Activated B cell treated with CpG ODN at 0.5 μM for 24 hours (primary cell): ENCODE data around the gene PPP1R9B. TPM values are rescaled to one million over a fixed set of nuclear protein-coding genes. Genes with fewer than 3 reads are reported as not detected.

Experiments
- ATAC-seq: fragments of 200-7000 bp; cut with Tn5 transposase; one replicate; pipeline ENCODE4 v1.10.0; 2021; ENCODE audit warnings: low read depth, mild to moderate bottlenecking, moderate library complexity
- CTCF ChIA-PET: fragments of 350-600 bp; sonication (Branson Sonifier 250); formaldehyde crosslinking; loops from one replicate; lab custom pipeline; 2021; ENCODE audit warnings: antibody characterized with exemption; lab: Charles Lee
- POLR2A ChIA-PET: fragments of 350-600 bp; sonication (Branson Sonifier 250); formaldehyde crosslinking; loops from one replicate; lab custom pipeline; 2021; ENCODE audit warnings: antibody characterized with exemption; lab: Charles Lee
- DNase-seq: peaks from one replicate; pipeline ENCODE4 v3.0.0; 2022
- H3K27ac Mint-ChIP-seq: one replicate; pipeline ENCODE4 v1.8.0; 2020; ENCODE audit warnings: mixed read lengths
- H3K27me3 Mint-ChIP-seq: one replicate; pipeline ENCODE4 v1.8.0; 2021; ENCODE audit warnings: mixed read lengths
- H3K36me3 Mint-ChIP-seq: one replicate; pipeline ENCODE4 v1.8.0; 2021; ENCODE audit warnings: low read depth, mixed read lengths
- H3K4me1 Mint-ChIP-seq: one replicate; pipeline ENCODE4 v1.8.0; 2021; ENCODE audit warnings: mixed read lengths
- H3K4me3 Mint-ChIP-seq: one replicate; pipeline ENCODE4 v1.8.0; 2020; ENCODE audit warnings: mild to moderate bottlenecking, mixed read lengths
- H3K9me3 Mint-ChIP-seq: one replicate; pipeline ENCODE4 v1.8.0; 2020; ENCODE audit warnings: mixed read lengths
- CTCF ChIP-seq: fragments of 200-600 bp; IDR thresholded peaks from one replicate; pipeline ENCODE4 v1.8.0; 2022; ENCODE audit warnings: antibody characterized with exemption, mild to moderate bottlenecking
- intact Hi-C: fragments of 100-400 bp; cut with micrococcal nuclease; formaldehyde crosslinking; loops from one replicate; pipeline ENCODE4 v1.15.1; 2024
- total RNA-seq: library from RNA; stranded (reverse); gene quantifications from 2 replicates; pipeline ENCODE4 v1.2.3, GENCODE V29; 2022

PPP1R9B gene
- total RNA-seq, 1 donor from 2014 or later: 313 TPM

- DNase-seq (no peak), ATAC-seq (no peak)
- Mint-ChIP-seq H3K4me3 (no peak overlapping the region), H3K9me3 (no peaks in the 10 kb centered on the region), H3K36me3 (peaks cover 1% of the 10 kb centered on the region), H3K27me3 (peaks cover 17% of the 10 kb centered on the region), H3K4me1 (peaks cover 49% of the 10 kb centered on the region), H3K27ac (no peak overlapping the region)
- no peak for TF ChIP-seq CTCF
- ChIA-PET POLR2A (interaction anchor here (0.6 to 2.6 kb wide), 5 partner anchors 12 to 986 kb away, joined by 3 to 16 read pairs (median 3); partner anchors contain the start of genes ABI3 and SAMD14), CTCF (interaction anchor here (1.8 to 4.4 kb wide), 6 partner anchors 19 to 103 kb away, joined by 4 to 86 read pairs (median 10); no protein-coding TSS in a partner anchor)
- intact Hi-C loops: no loop called here
Observed at GRCh38 chr17:50196826-50197225, 46.3 kb upstream of the PPP1R9B start.

GRCh38 chr17:50196036-50196435 lies 45.6 kb upstream of the PPP1R9B start:
- CTCF ChIA-PET: interaction anchor here (3.5 to 4.4 kb wide), 2 partner anchors 18 to 27 kb away, joined by 22 to 86 read pairs; no protein-coding TSS in a partner anchor
- no peak for ATAC-seq

GRCh38 chr17:50194934-50195865 lies 44.7 kb upstream of the PPP1R9B start:
- ChIA-PET POLR2A (interaction anchor here (2.6 kb wide), 1 partner anchor 25 kb away, joined by 16 read pairs; no protein-coding TSS in a partner anchor), CTCF (interaction anchor here (3.5 to 4.4 kb wide), 2 partner anchors 17 to 26 kb away, joined by 22 to 86 read pairs; no protein-coding TSS in a partner anchor)
- ATAC-seq: no peak

More at GRCh38 chr17:50196036-50196435, 45.6 kb upstream of the PPP1R9B start:
- POLR2A ChIA-PET: interaction anchor here (0.5 to 2.6 kb wide), 2 partner anchors 26 to 454 kb away, joined by 3 to 16 read pairs; no protein-coding TSS in a partner anchor
- TF ChIP-seq CTCF: no peak
- Mint-ChIP-seq H3K27me3 (peaks cover 15% of the 10 kb centered on the region), H3K9me3 (no peaks in the 10 kb centered on the region), H3K4me1 (peaks cover 45% of the 10 kb centered on the region), H3K36me3 (peaks cover 1% of the 10 kb centered on the region), H3K27ac (no peak overlapping the region), H3K4me3 (no peak overlapping the region)
- intact Hi-C loops: no loop called here
- DNase-seq: no peak

GRCh38 chr17:50194140-50194933 lies 43.9 kb upstream of the PPP1R9B start:
- no peak overlapping the region for H3K4me3 Mint-ChIP-seq
- peaks cover 1% of the 10 kb centered on the region for H3K36me3 Mint-ChIP-seq
- no peak overlapping the region for H3K27ac Mint-ChIP-seq
- no peak for DNase-seq
- H3K4me1 Mint-ChIP-seq: peaks cover 31% of the 10 kb centered on the region
- ChIA-PET CTCF (interaction anchor here (1.5 to 4.4 kb wide), 2 partner anchors 25 kb away, joined by 3 to 86 read pairs; no protein-coding TSS in a partner anchor), POLR2A (no interaction called here)
- TF ChIP-seq CTCF: no peak
- H3K9me3 Mint-ChIP-seq: no peaks in the 10 kb centered on the region
- intact Hi-C loops: no loop called here
- ATAC-seq: no peak
- H3K27me3 Mint-ChIP-seq: peaks cover 9% of the 10 kb centered on the region

More at GRCh38 chr17:50194934-50195865, 44.7 kb upstream of the PPP1R9B start:
- peaks cover 37% of the 10 kb centered on the region for H3K4me1 Mint-ChIP-seq
- intact Hi-C loops: no loop called here
- no peak overlapping the region for H3K4me3 Mint-ChIP-seq
- H3K9me3 Mint-ChIP-seq: no peaks in the 10 kb centered on the region
- peaks cover 1% of the 10 kb centered on the region for H3K36me3 Mint-ChIP-seq
- H3K27ac Mint-ChIP-seq: no peak overlapping the region
- H3K27me3 Mint-ChIP-seq: peaks cover 9% of the 10 kb centered on the region
- no peak for TF ChIP-seq CTCF
- no peak for DNase-seq
